Epithelial cell of esophagus (primary cell): ENCODE results near the gene KRTAP19-3.

Experiments
- DNase-seq: peaks from one replicate; pipeline ENCODE4 v3.0.0; 2010; ENCODE audit warnings: low read depth
- H3K4me3 ChIP-seq: 2 replicates; pipeline ENCODE4 v1.5.1; 2011; ENCODE audit warnings: mild to moderate bottlenecking, low read length, control low read depth
- TF ChIP-seq, protein P1 (sequence below): IDR thresholded peaks from 2 replicates; pipeline ENCODE4 v1.5.1; 2011; ENCODE audit warnings: low read depth, mild to moderate bottlenecking, low read length, control low read depth, inconsistent platforms; ENCODE audit not compliant: insufficient read depth; ENCODE audit errors: missing control alignments

Gene KRTAP19-3

DNA sequence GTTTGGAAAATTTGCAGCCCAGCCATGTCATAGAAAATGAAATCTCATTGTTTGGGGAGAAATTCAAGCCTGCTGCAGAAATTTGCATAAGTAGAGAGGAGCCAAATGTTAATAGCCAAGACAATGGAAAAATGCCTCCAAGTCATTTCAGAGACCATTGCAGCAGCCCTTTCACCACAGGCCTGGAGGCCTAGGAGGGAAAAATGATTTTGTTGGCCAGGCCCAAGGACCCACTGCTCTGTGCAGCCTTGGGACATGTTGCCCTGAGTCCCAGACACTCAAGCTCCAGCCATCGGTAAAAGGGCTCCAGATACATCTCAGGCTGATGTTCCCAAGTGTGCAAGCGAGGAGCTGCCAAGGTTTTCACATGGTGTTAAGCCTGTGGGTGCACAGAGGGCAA is 5.6 kb downstream of the KRTAP19-3 start:
- no peak overlapping the region for H3K4me3 ChIP-seq
- no peak for DNase-seq
- TF ChIP-seq, protein P1, sequence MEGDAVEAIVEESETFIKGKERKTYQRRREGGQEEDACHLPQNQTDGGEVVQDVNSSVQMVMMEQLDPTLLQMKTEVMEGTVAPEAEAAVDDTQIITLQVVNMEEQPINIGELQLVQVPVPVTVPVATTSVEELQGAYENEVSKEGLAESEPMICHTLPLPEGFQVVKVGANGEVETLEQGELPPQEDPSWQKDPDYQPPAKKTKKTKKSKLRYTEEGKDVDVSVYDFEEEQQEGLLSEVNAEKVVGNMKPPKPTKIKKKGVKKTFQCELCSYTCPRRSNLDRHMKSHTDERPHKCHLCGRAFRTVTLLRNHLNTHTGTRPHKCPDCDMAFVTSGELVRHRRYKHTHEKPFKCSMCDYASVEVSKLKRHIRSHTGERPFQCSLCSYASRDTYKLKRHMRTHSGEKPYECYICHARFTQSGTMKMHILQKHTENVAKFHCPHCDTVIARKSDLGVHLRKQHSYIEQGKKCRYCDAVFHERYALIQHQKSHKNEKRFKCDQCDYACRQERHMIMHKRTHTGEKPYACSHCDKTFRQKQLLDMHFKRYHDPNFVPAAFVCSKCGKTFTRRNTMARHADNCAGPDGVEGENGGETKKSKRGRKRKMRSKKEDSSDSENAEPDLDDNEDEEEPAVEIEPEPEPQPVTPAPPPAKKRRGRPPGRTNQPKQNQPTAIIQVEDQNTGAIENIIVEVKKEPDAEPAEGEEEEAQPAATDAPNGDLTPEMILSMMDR = no peak

DNA sequence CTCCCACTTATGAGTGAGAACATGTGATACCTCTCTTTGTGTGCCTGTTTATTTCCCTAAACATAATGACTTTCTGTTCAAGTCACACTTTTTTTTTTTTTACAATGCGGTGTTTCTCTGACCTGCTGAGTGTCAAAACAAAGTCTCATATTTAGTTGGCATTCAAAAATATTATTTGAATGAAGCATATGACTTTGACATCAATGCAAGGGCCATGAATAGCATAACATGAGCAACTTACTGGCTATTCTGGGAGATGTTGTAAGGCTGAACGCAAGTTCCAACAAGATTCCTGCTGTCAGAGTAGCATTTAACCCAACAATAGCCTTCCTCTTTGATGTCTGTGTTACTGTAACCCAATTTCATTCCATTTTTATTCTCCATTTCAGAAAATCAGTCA is 9.7 kb downstream of the KRTAP19-3 start:
- H3K4me3 ChIP-seq = no peak overlapping the region
- DNase-seq = peak; percentile 85
- TF ChIP-seq, protein P1 = no peak

DNA sequence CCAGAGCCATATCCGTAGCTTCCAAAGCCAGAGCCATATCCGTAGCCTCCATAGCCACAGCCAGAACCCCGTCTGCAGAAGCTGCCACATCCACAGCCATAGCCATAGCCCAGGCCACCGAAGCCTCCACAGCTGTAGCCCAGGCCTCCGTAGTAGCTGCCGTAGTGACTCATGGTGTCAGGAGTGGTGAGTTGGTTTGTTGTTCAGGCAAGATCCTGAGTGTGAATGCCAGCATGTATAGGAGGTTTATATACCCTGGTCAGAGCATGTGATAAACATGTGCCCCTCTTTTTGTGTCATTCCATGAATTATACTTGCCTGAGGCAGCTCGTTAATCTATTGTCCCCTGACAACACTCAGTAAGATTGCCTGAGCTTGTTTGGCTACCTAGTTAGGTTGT is 11.7 kb downstream of the KRTAP19-3 start, which contains the start of gene KRTAP19-1:
Gene KRTAP19-1, minus strand, starts transcription at position 223 of the 400 bp plus-strand sequence. Its CDS starts 50 bp downstream, at position 173.
- no peak within 1 kb of the TSS for H3K4me3 ChIP-seq
- DNase-seq = peak; percentile 64
- TF ChIP-seq, protein P1 = no peak

DNA sequence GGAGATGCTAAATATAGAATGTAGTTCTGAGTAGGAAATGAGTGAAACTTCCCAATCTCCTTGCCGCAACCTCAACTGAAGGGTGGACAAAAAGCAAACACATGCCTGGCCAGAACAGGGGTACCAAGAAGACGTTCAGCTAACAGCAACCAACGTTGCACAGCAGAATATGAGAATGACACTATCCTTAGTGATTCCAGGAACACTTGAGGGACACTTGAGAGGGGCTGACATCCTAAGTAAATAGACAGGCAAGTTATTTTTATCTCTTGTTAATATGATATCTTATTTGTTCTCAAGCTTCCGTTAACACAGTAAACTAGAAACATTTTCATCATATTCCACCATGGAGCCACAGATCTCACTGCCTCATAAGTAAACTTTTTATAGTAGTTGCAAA is 12.6 kb downstream of the KRTAP19-3 start:
- TF ChIP-seq, protein P1 = no peak
- DNase-seq = no peak
- H3K4me3 ChIP-seq = no peak overlapping the region

DNA sequence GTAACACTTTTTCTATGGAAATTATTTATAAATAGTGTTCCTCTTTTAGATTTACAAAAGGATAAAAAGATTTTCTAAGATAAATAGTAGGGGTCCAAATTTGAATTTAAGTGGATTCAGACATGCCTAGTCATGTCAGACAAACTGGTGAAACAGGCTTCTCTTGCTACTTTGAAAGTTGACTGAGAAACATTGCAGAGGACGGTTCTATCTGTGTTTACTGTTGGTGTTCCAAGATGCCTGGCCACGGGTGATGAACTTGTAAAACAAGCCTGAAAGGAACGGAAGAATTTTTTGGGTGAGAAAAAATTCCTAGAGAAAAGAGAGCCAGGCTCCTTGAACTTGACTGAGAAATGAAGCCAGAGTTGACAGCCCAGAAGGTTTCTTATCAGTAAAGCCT is 13.8 kb downstream of the KRTAP19-3 start:
- H3K4me3 ChIP-seq = no peak overlapping the region
- peak; percentile 79 for DNase-seq
- TF ChIP-seq, protein P1 = no peak

DNA sequence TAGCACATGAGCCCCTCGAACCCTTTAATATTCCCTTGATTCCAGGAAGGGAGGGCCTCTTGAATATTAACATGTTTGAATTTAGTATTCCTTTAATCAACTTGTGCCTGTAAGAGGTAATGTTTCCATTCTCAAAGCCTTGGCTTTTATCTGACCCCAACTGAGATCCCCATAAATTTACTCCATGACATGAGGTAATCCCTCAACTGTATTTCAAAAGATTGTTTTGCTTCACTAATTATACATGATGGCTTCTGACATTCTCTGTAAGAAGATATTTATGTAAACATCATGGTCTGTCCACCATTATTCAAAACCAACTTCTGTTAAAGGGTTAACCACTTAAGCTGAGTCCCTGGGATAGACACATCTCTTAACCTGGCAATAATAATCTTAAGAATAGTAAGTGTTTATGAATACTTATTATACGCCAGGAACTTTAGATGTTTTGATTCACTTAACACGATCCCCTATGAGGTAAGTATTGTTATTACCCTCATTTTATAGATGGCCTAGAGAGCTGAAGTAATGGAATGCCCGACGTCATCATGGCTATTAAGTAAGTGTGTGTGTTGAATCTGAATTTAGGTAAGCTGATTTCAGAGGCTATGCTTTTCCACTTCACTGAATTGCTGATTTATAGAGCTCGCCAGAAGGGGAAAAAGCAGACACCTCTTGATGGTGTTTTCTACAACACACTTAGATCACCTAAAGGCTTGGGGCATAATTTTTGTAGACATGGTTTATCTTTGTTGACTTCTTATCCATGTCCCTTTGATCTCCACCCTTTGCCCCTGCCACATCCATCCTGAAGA is 22.7 kb downstream of the KRTAP19-3 start:
- TF ChIP-seq, protein P1 = no peak
- no peak overlapping the region for H3K4me3 ChIP-seq
- no peak for DNase-seq

DNA sequence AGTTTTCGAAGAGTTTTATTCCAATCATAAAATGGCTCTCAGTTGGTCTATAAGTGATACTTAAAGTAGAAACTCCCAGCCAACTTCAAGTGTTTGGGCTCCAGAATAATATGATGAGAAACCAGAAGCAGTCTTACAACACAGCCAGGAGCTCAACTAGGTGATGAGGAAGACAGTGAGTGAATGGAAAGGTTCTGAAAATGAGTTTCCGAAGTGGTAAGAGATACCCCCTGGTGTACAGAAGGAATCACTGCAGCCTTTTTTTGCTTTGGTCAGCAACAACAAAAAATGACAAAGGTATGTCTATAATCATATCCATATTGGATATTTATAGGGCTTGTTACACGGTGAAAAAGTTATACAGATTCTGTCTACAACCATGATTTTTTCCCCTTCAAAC is 28.1 kb downstream of the KRTAP19-3 start:
- peak; percentile 30 for DNase-seq
- TF ChIP-seq, protein P1 = peak; percentile 73
- no peak overlapping the region for H3K4me3 ChIP-seq
